HG03457 (cell line): Measurements from ENCODE around the gene TRIM41.
A peak's percentile ranks its signal among the peaks of the same experiment; 100 is the strongest.

Experiments
- ATAC-seq: cut with Tn5 transposase; IDR thresholded peaks from one replicate; pipeline ENCODE4 v1.9.1; 2021; ENCODE audit warnings: moderate number of reproducible peaks; ENCODE audit not compliant: unreplicated experiment

TRIM41 gene

DNA sequence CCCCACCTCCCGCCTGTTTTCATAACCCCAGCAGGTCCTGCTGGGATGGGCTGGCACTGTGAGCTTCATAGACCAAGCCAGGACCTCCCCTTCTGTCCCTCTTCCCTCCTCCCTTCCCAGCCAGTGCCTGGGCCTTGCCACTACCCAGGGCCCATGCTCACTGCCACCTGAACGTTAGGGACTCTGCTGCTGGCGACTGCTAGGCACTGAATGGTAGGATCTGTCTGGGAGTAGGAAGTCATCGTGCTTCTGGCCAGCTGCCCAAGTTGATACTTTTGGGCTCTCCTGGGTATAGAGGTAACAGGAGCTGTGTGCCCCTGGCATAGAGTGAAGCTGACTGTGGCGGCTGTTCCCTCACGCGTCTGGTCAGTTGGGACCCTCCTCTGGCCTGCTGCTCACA, 8.4 kb downstream of the TRIM41 start:
- ATAC-seq, result no peak

DNA sequence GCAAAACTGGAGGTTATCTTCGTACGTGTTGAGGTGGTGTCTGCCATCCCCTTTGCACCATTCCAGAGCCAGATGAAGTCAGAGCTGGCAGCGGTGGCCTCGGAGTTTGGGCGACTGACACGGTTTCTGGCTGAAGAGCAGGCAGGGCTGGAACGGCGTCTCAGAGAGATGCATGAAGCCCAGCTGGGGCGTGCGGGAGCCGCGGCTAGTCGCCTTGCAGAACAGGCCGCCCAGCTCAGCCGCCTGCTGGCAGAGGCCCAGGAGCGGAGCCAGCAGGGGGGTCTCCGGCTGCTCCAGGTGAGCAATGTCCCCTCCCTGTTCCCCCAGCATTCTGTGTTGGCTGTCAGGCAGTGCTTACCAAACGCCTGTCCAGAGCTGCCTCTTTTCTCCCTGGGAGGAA, 9.5 kb downstream of the TRIM41 start:
- ATAC-seq, result no peak

DNA sequence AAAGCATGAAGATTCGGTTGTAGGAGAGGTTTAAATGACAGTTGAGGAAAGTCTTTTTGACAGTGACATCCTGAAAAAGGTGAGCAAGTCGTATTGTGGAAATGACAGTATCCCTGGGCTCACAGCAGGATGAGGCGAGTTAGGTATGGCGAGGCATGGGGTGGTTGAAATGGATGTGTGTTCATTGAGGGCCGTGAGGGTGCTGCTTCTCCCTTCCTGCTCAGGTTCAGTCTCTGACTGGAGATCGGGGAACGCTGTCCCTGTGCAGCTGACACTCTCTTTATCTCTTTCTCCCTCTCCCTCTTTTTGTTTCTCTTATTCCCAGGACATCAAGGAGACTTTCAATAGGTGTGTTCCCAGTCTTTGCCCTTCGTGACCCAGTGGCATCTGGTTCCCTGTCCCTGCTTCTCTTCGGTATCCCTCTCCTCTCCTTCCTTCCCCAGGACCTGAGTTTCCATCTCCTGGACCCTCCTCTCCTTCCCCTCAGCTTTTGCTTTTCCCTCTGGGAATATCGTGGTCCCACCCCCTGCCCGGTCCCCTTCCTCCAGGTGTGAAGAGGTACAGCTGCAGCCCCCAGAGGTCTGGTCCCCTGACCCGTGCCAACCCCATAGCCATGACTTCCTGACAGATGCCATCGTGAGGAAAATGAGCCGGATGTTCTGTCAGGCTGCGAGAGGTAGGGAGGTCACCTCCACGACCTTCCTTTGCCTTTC, 10.2 kb downstream of the TRIM41 start:
- no peak for ATAC-seq

DNA sequence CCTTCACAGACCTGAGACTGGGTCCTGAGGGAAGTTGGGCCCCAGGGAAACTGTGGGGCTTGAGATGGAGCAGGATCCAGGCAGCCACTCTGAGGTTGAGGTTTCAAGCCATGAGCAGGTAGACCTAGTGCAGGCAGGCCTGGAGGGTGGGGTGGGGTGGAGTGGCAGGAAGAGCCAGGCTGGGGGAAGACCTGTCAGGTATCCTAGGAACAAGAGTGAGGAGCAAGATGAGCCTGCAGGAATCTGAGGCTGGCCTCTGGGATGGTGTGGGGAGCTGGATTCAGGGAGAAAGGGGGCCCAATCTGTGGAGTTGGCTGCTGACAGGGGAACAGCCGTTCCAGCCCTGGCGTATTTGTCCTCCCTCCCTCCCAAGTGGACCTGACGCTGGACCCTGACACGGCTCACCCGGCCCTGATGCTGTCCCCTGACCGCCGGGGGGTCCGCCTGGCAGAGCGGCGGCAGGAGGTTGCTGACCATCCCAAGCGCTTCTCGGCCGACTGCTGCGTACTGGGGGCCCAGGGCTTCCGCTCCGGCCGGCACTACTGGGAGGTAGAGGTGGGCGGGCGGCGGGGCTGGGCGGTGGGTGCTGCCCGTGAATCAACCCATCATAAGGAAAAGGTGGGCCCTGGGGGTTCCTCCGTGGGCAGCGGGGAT, 10.8 kb downstream of the TRIM41 start:
- ATAC-seq, result no peak

DNA sequence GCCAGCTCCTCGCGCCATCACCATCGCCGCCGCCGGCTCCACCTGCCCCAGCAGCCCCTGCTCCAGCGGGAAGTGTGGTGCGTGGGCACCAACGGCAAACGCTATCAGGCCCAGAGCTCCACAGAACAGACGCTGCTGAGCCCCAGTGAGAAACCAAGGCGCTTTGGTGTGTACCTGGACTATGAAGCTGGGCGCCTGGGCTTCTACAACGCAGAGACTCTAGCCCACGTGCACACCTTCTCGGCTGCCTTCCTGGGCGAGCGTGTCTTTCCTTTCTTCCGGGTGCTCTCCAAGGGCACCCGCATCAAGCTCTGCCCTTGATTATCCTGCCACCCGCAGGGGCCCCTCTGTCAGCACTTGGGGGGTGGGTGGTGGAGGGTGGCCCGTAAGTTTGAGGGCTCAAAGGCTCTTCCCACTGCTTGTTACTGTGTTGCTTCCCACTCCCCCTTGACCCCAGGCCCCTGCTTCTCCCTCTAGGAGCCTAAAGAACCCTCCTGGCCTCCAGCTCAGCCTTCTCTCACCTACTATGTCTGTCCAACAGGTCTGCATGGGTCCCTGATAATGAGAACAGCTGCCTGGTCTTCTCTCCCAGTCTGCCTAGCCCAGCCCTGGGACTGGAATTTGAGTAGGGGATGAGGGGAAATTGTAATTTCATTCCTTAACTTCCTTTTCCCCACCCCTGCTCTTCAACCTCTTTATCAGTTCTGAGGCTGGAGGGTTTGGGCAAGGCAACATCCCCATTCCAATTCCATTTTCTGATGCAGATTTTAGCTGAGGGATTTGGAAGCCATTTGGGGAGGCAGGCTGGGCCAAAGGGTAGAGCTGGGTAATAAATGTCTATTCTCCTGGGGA, 11.6 kb downstream of the TRIM41 start:
- ATAC-seq, result no peak

DNA sequence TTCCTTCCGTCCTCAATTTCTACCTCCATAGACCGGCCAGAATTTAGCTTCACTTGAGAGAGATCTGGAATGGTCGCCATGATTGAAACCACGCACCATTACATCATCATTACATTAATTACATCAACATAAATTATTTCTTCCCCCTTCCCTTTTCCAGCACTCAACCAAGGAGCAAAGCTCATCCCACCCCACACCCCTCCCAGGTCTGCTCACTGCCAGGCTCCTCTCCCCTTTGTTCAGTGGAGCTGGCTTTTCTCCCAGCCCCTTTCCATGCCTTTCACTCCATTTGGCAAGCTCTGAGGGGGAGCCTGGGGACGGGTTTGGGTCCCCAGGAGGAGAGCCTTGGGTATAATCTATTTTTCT, 12.2 kb downstream of the TRIM41 start:
- ATAC-seq, result no peak

DNA sequence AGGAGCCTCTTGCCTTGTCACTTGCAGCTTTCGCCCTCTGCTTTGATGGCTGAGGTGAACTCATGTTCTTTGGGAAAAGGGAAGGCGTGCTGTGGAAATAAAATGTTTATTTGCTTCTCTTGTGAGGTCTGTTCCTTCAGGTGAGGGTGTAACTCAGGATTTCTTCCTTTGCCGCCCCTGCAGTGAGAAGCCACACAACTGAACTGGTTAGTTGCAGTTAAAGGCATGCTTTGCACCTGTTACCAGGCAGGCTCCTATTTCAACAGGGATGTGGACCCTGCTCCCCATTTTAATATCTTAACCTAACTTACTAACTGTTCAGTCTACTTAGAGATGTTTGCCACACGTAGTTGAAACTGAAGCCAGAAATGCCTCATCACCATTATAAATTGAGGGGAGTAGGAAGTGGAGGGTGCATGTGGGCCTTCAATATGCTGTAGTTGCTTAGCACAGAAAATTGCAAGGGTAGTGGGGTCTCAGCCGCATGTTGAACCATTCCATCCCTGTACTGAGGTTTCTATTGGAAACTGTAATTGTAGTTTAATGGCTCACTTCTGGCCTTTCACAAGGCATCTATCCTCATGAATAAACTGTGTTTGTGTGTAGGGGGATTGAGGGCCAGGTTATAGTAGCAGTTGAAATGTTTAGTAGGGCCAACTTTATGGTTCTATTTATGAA, 12.7 kb downstream of the TRIM41 start:
- no peak for ATAC-seq

DNA sequence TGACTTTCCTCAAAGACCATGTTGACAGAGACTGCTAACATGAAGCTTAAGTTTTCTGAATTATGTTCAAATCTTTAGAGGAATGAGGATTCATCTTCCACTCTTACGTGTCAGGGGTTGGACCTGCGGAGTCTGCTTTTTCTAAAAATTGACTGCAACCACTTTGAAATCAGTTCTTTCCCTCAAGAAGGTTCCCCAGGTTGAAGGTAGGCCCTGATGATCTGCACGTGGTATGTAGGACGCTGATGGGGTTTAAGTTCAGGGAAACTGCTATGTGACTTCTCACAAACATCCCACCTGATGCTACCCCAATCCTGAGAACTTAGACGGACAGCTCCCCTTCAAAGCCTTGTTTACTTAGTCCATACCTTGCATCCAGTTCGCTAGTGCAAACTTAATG, 13.4 kb downstream of the TRIM41 start:
- no peak for ATAC-seq

DNA sequence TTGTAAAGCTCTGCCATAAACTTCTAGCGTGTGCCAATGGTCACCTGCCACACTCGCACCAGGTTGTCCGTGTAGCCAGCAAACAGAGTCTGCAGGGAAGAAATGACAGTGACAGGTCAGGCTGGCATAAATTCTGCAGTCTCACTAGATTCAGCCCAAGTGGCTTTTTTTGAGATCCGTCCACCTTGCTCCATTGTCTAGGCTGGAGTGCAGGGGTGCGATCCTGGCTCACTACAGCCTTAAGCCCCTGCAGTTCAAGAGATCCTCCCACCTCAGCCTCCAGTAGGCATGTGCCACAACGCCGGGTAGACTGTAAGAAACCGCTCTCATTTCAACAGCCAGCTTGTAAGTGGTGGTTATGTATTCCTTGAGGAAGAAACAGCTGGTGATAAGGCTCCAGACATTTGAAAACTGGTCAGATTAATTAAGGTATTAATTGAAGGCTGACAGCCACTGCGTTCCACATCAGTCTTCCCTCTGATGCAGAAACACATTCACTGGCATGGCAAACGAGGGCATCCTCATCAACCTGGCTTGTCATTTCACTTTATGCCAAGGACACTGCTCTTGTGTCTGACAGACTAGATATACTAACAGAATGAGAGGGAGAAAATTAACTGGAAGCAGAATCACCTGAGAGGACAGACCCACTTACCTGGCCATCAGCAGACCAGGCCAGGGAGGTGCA, 14.0 kb downstream of the TRIM41 start:
- ATAC-seq, result no peak

DNA sequence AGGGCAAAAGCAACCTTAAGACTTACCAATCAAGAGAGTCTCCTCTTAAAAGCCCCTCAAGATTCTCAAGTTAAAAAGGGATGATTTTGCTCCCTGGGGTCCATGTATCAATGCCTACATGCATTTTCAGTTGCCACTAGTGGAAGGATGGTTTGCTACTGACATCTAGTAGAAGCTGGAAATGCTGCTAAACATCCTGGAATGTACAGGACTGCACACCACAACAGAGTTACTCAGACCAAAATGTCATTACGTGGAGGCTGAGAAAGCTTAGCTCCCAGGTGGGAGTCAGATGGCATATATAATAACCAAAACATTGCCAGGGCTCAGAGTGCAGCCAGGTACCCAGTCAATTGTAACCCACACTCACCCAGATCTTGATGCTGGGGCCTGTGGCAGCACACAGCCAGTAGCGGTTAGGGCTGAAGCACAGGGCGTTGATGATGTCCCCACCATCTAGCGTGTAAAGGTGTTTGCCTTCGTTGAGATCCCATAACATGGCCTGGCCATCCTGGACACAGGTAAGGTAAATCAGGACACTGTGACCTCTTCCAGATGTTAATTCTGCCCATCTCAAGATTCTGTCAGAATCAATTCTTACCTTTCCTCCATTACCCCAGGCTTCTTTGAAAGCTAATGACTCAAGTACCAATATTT, 14.8 kb downstream of the TRIM41 start:
- no peak for ATAC-seq

DNA sequence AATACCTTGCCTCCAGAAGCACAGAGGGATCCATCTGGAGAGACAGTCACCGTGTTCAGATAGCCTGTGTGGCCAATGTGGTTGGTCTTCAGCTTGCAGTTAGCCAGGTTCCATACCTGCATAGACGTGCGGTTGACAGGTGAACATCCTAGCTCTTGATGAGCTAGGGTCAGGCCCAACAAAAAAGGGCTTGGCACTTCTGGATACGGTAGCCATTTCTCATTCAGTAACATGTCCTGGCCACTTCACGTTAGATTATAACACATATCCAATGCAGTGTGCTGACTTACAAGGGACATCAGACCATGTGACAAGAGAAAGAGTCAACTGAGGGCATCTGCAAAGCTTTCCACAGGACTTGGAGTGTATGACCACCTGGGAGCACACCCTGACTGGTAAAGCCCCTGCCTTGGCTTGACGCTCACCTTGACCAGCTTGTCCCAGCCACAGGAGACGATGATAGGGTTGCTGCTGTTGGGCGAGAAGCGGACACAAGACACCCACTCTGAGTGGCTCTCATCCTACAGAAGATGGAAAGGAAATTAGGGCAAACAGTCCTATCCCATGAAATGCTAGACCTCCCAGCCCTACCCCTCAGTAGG, 16.1 kb downstream of the TRIM41 start:
- ATAC-seq, result no peak

DNA sequence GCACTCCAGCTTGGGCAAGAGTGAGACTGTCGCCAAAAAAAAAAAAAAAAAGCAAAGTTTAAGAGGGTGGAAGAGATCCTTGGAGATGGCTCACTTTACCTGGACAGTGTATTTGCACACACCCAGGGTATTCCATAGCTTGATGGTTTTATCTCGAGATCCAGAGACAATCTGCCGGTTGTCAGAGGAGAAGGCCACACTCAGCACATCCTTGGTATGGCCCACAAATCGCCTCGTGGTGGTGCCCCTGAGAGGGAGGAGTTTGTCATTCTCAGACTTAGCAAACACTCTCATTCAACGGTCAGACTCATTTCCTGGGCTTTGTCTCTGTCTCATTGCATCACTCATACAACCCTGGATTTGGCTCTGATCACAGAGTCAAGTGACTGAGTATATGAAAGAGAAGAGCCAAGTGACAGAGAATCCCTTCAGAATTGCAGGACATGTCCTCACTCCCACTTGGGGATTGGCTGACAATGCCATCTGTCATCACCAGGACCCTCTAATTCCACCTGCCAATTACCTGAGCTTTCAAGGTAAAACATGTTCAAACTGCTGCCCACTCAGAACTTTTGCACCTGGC, 18.4 kb downstream of the TRIM41 start:
- no peak for ATAC-seq

DNA sequence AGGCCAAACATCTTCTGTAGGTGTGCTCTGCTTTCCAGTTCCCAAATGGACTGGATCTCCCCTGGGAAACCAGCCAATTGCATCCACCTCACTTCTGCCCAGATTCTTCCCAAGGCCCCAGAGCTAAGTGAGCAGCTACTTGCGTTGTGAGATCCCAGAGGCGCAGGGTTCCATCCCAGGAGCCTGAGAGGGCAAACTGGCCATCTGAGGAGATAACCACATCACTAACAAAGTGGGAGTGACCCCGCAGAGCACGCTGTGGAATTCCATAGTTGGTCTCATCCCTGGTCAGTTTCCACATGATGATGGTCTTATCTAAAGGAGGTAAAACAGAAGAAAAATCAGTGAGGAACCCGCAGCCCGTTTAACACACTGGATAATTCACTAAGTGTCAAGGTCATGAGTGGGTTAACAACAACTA, 19.0 kb downstream of the TRIM41 start:
- ATAC-seq, result no peak

DNA sequence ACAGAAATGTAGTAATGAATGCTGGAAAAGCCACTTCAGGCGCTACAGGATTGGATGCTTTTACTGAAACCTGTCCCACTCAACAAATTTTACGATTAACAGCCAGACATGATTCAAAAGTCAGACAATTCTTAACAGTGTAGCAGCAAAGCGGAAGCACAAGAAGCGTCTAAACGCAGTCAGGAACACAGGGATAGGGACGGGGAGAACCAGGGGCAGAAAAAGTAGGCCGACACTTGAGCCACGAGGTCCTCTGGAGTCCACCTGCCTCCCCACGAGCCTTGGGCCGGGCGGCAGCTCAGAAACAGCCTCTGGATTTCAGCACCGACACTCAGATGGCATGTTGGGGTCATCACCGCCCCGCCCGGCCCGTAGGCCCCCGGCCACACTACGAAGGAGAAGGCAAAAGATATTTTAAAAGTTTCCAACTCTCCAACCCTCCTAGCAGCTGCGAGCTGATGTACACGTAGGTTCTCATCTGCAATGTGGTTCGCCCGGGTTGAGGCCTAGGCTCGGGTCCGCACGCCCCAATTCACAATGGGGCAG, 20.0 kb downstream of the TRIM41 start:
- no peak for ATAC-seq

DNA sequence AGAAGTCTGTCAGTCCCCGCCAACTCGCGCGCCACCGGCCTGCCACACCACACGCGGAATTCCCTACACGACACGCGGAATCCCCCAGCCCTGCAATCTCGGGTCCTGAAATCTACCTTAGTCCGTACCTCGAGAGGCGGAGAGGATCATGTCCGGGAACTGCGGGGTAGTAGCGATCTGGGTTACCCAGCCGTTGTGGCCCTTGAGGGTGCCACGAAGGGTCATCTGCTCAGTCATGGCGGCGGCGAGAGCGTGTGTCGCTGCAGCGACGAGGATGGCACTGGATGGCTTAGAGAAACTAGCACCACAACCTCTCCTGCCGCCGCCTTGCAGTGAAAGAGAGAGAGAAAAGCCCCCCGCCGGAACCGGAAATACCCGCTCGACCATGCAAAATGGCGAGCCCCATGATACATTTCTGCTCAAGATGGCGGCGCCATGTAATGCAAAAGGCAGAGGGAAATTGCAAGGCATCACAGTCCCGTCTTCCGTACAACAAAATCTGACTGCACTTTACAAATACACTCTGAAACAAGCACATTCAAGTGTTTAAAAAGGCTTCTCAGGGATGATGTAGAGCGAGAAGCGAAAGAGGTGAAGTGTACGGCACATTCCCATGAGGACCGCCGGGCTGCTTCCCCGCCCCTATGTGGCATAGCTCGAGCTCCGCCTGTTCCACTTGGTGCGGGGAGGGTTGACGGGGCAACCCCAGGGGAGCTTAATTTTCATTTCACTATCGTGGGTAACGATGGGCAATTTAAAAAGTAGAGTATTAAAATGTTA, 20.7 kb downstream of the TRIM41 start, which contains the start of gene RACK1:
TSS of gene RACK1 (minus strand) at position 343 of the 780 bp plus-strand sequence. CDS start at position 237, 106 bp downstream.
- ATAC-seq, result peak; percentile 51

DNA sequence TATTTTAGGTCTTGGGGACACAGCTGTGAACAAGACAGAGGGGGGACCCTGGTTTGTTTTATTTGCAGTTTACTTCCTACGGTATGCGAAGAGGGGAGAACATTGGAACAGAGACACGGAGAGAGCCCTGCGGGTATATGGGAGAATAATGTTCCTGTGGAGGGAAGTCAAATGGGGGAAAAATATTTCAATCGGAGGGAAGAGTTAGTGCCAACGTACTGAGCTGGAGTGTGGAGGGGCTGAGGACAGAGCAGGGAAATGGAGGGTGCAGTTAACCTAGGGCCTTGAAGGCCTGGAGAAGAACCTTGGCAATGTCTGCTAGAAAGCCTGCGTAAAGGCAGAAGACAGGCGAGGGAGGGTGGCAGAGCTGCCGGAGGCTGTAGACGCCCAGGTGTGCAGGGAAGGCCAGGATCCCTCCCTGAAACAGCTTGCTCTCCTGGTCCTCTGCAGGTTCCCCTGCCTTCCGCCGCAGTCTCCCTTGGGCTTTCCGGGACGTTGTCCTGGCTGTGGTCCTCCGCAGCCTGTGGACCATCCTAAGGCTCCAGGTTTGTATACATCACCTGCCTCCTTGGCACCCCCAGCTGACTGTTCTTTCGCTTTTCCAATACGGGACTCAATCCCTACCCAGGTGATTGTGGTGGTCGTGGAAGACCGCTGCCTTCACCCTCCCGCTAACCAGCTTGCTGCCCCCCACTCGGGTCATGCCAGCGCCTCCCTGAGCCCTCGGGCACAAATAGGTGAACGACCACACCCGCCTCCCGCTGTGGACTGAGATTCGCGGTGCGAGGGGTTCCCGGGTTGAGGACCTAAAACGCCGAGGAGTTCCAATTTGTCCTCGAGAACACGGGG, 22.6 kb downstream of the TRIM41 start:
- ATAC-seq, result no peak

DNA sequence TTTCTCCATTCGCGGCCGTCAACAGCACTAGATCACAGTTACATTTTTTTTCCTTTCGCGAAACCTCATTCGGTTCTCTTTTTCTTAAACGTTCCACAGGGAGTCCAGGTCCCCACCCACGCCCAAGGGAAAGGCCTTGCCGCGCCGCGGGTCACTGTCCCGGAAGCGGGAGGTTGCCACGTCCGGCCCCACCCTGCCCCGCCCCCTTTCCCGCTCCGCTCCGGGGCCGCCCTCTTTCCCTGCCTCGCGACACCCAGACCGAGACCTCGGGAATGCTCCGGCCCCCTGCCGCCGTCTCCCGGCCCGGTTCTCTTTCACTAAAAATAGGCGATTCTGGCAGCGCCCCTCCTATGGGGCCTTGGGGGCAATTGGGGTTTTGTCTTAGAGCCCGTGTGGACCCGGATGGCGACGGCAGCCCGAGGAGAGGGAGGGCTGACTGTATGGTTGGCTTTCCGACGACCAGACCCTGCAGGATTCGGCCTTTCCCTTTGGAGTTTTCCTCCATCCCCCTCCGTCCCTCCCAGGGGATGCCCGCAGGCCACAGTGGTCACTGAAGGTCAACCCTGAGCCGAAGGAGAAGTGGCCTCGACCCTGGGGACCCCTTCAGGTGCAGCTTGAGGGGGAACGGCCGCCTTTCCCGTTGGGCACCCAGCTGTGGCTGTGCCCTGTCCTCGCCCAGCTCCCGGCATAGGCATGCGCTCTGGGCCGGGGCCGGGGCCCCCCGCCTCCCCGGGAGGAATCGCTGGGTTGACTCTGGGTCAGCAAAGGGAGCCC, 23.4 kb downstream of the TRIM41 start:
- no peak for ATAC-seq
